Hematopoietic multipotent progenitor cell treated with erythropoietin and hydrocortisone succinate and interleukin-3 and kit ligand, for 15 days (in vitro differentiated cells): ENCODE data around the gene PRR5L.
A peak's percentile ranks its signal among the peaks of the same experiment; 100 is the strongest.

Experiments used
- DNase-seq: peaks from one replicate; pipeline ENCODE4 v3.0.0-alpha.2; 2015; ENCODE audit warnings: low spot score

Gene PRR5L

GRCh38 chr11:36326524-36327419 is 30.7 kb downstream of the PRR5L start:
- DNase-seq, result no peak

DNA sequence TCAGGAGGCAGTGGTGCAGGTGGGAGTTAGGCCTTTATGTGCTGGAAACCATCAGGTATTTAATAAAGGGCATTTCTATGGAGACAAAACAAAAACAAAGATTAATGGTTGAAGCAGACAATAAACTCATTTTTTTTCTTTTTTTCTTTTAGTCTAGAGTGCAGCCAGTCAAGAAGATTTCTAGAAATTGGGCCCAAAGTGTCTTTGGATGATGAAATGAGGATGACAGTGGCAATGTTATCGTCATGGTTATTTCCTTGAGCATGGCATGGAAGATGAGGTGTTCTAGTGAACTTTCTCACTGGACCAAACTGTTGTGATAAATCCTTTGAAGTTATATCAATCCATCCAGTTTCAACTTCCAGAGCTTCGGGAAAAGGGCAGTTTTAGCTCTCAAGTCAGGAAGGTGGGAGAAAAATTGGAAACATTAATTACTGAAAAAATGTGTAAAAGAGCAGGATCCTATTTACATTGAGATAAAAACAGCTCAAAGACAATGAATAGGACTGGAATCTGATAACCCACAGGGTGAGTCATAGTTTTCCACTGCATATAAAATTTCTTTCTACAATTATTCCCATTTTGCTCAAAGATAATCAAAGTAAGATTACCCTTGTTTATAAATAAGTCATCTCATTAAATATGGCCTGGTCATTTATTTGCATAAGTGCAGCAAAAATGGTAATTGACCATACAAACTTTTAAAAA is 33.0 kb downstream of the PRR5L start:
- DNase-seq, result no peak

DNA sequence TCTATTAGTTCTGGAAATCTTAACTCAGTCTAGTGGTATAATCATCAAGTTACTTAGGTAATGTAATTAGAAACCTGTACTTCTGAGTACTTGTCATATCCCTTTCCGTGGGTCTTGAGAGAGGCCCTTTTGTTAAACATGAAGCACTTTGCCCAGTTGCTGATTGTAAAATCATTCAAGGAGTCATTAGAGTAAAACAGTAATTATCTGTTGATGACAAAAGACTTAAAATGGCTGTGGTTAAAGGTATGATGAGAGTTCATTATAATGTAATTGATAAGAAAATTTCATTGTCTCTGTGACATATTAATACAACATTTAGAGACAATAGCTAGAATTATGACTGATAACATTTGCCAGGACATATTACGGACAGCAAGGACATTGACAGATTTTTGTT is 34.3 kb downstream of the PRR5L start:
- no peak for DNase-seq

DNA sequence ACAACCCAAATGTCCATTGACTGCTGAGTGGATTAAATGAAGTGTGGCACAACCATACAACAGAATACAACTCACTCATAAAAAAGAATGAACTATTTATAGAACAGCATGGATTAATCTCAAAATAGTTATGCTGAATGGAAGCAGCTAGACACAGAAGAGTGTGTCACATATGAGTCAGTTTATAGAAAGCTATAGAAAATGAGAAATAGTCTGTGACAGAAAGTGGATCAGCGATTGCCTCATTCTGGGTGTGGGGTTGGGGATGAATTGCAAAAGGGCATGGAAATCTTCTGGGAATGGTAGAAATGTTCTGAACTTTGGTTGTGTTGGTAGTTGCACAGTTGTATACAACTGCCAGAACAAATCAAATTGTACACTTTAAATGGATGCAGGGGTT is 37.4 kb downstream of the PRR5L start:
- no peak for DNase-seq

DNA sequence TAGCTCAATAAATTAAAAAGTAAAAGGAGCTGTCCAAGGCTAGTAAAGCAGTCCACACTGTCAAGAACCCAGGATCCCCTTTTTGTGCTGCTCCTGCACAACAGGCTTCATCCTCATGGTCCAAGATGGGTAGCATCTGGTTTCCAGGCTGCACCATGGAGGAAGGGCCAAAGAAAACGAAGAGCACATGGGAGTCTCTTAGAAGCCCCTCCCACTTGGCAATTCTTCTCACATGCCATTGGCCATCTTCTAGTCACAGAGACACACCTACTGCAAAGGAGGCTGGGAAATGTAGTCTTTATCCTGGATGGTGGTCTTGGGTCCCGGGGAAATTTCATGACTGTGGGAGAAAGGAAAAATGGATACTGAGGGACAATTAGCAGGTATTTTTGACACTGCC is 37.8 kb downstream of the PRR5L start:
- DNase-seq, result peak; percentile 5

GRCh38 chr11:36339888-36340287 is 43.8 kb downstream of the PRR5L start:
- no peak for DNase-seq

DNA sequence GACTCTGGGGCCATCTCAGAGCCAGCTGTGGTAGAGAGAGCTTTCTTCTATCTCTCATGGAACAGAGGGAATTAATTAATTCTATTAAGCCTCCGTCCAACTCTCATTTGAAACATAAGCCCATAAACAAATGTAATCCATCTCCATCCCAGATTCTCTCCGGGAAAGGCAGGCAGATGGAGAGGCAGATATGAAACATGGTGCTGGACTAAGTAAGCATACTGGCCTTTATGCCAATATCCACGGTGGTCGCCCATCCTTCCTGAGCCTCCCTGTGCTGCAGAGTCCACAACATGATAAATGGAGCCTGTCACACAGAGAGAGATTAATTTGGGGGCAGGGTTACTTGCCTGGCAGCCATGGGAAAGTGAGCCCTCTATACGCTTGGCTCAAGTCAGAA is 44.8 kb downstream of the PRR5L start:
- no peak for DNase-seq

DNA sequence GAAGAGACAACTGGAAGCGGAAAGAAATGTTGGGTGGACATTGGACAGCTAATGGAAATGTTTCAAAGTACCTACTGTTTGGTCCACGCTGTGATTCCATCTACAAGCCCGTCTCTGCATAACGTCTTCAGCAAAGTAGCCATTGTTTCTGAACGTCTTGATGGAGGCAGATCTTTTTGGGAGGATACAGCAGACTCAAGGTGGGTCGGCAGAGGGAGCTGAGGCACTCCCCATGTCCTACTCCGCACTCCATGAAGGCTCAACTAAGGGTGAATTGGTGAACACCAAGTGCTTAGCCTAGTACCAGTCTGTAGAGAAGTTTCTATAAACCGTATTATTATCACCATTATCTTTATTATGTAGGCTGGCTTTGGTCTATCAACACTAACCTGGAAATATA is 45.8 kb downstream of the PRR5L start:
- no peak for DNase-seq

DNA sequence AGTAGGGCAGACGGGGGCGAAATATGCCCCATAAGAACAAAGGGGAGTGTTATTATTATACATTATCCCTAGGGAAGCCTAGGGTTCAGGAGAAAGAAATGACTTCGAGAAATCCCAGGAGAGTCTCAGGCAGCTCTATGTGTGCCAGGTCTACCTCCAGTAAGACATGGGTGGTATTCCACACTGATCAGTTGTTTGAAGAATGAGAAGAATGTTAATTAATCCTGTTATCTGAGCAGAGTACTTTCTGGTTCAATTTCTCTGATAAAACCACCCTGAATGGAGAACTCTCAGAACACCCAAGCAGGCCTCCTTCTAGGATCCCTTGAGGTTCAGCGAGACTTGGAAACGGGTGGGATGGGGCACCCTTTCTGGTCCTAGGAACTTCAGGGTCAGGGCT is 46.2 kb downstream of the PRR5L start:
- no peak for DNase-seq

GRCh38 chr11:36343436-36343835 is 47.3 kb downstream of the PRR5L start:
- no peak for DNase-seq

DNA sequence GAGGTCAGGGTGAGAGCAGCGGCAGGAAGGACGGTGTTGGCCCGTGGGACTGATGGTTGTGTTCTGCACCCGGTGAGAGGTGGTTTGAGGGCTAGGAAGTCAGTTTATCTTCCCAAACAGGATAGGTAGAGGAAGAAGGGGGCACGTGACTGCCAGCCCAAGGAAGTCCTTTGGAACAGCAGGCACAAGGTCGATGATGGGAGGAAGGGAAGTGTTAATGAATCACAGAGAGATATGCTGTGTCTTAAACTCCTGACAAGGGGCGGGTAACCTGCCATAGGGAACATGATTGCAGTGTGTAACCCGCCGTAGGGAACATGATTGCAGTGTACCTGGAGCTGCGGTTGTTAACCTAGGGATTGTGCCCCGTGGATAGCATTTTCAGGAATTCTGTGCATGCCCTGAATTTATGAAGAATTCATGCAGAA is 49.0 kb downstream of the PRR5L start:
- DNase-seq, result no peak

DNA sequence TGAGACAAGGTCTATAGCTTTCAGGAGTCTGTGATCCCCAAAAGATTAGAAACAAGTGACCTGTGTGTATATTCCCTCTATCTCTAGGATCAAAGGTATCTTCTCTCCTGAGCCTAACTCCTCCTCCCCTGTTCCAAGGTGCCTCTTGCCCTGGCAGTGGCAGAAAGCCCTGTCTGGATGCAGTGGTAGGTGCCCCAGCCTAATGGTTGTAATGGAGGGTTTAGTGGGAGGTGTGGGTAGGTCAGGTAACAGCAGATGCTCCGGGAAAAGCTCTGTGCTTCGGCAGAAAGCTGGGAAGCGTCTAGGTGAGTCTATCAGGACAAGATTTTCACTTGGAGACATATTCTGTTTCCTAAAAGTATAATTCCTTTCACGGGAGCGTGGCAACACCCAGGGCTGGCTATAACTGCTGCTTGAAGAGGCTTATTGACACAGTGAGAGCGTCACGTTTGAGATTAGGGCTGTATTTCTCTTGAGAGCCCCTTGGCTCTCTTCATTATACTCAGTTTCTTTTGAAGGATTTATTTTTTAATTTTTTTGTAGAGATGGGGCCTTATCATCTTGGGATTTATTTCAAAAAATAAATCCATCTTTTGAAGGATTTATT is 49.5 kb downstream of the PRR5L start:
- no peak for DNase-seq

- no peak for DNase-seq
These were observed 50.7 kb downstream of the PRR5L start for GRCh38 chr11:36346562-36347383.

DNA sequence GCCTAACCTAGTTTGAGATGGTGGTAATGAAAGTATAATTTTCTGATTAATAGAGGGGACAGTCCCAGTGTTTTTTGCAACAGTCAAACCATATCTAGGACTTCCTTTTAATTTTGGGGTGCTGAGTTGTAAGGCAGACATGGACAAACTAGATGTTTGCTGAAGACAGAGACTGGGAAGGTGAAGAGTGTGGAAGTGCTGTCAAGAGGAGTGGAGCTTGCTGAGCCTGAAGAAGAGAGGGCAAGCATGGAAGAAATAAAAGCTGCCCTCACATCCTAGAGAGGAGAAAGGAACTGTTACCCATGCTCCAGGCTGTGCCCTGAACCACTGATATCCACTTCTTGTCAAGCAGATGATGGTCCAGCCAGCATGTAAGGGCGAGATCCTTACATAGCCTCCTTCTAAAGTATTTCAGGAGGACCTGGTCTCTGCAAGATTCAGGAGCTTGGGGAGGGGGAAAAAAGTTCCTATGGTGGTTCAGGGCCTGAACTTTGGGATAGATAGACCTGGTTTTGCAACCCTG is 51.4 kb downstream of the PRR5L start:
- DNase-seq, result no peak

- DNase-seq, result no peak
These were observed 53.5 kb downstream of the PRR5L start for GRCh38 chr11:36349351-36350136.

GRCh38 chr11:36350137-36350513 is 54.0 kb downstream of the PRR5L start:
- no peak for DNase-seq

GRCh38 chr11:36352922-36353321 is 56.8 kb downstream of the PRR5L start:
- no peak for DNase-seq

DNA sequence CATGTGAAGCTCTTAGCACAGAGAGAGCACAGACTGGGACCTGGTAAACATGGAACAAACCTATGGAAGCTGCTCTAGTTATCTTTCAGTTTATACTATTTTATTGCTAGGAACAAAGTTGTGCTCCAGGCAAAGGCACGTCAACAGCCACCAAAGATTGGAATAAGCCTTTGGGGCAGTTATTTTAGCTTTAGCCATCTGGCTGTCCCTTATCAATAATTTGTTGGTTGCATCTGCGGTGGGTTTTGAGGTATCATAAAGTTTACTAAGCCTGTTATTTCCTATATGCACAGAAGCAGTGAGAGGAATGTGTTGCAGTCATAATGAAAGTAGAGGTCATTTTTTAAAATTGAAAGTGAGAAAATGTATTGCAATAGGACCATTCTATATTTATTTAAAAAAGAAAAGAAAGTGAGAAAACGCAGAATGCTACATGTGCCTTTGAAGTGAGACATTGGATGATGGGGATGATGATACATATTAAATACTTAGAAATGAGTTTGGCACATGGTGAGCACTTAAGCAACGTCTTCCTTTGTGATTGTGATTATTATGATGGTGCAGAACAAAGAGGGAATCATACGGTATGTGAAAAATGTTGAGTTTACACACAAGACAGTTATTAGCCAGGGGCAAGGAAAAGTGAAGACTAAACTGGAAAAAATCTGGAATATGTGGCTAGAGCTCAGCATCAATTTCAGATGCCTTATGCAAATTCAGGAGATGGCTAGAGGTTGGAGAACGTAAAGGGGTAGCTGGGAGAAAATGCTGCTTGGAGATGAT is 58.3 kb downstream of the PRR5L start:
- DNase-seq, result no peak

DNA sequence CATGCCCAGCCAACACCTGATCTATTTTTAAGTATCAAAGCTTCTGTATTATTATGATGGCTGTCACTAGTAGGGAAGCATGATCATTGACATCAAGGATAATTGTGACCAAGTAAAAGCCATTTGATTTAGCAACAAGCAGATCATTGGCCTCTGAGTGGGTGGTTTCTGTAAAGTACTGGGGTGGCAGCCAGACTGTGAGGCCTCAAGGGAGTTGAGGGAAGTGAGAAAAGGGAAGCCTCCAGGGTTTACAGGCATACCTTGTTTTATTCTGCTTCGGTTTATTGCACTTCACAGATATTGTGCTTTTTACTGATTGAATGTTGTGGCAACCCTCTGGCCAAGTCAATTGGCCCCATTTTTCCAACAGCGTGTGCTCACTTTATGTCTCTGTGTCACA is 60.1 kb downstream of the PRR5L start:
- no peak for DNase-seq

DNA sequence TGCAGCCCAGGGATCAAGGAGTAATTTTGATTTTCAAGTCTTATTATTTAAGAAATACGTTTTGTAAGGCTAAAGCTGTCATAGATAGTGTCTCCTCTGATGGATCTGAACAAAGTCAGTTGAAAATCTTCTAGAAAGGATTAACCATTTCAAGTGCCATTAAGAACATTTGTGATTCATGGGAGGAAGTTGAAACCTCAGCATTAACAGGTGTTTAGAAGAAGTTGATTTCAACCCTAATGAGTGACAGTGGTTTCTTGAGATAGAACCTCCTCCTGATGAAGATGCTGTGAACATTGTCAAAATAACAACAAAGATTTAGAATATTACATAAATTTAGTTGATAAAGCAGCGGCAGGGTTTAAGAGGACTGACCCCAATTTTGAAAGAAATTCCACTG is 61.7 kb downstream of the PRR5L start:
- DNase-seq, result no peak
